ENCODE results near the gene EEA1.
A peak's percentile ranks its signal among the peaks of the same experiment; 100 is the strongest.
"Not testable (repeated sequence)": the region's sequence is repeated elsewhere in the genome, so short reads cannot be mapped to it uniquely, and the experiment has no call there.

EEA1 gene

DNA sequence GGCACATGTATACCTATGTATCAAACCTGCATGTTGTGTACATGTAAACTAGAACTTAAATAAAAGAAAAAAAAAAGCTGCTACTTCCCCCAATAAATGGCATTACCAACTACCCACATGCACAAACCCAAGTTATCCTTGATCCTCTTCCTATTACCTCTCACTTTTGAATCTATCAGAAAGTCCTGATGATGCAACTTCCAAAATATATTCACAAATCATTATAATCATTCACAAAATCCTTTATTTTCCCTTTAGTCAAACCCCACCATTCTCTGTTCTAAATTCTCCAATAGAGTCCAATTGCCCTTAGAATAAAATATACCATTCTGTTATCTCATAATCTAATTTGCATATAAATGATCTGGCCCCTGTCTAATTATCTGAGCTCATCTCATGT lies 134.3 kb downstream of the EEA1 start:
- no peaks in the 10 kb centered on the region for H3K9me3 ChIP-seq (ENCODE audit: control insufficient read depth in 5 of 5, low read length in 5 of 5)
- no peaks in the 10 kb centered on the region for H3K4me1 ChIP-seq (ENCODE audit: control insufficient read depth in 5 of 5, insufficient read depth in 5 of 5, low read length in 5 of 5)
- no peak overlapping the region for H3K9ac ChIP-seq (ENCODE audit: low read length in 5 of 5)
- H3K27me3 ChIP-seq (ENCODE audit: control insufficient read depth in 5 of 5, insufficient read depth in 4 of 5, low read length in 5 of 5): no peaks in the 10 kb centered on the region
- H3K4me3 ChIP-seq (ENCODE audit: low read depth in 1 of 5, low read length in 5 of 5): no peak overlapping the region
- no peak overlapping the region for H3K27ac ChIP-seq (ENCODE audit: low read depth, low read length)
- peaks cover 2 to 33% (median 9%) of the 10 kb centered on the region in 5 donors for H3K36me3 ChIP-seq (ENCODE audit: control insufficient read depth in 5 of 5, insufficient read depth in 5 of 5, low read length in 5 of 5)

DNA sequence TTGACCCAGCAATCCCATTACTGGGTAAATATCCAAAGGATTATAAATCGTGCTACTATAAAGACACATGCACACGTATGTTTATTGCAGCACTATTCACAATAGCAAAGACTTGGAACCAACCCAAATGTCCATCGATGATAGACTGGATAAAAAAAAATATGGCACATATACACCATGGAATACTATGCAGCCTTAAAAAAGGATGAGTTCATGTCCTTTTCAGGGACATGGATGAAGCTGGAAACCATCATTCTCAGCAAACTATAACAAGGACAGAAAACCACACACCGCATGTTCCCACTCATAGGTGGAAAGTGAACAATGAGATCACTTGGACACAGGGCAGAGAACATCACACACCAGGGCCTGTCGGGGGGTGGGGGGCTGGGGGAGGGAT lies 134.7 kb downstream of the EEA1 start:
- H3K27me3 ChIP-seq (ENCODE audit: control insufficient read depth in 5 of 5, insufficient read depth in 4 of 5, low read length in 5 of 5): not testable (repeated sequence)

DNA sequence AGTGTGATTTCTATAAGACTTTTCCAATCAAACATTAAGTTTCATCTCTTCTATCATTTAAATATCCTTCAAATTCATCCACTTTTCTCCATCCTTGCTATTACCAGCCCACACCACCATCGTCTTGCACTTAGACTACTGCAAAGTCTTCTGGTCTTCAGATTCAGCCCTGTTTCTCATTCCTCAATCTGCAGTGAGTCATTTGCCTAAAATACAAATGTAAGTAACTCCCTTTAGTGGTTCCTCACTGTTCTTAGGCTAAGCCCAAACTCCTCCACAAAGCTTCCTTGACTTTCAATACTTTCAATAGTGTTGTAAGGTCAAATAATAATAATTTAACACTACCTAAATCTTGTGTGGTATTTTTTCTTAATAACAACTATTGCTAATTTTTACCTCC lies 143.1 kb downstream of the EEA1 start:
- H3K4me3 ChIP-seq (ENCODE audit: low read depth in 1 of 5, low read length in 5 of 5): no peak overlapping the region

More for the DNA sequence above, 134.7 kb downstream of the EEA1 start:
- H3K36me3 ChIP-seq (ENCODE audit: control insufficient read depth in 5 of 5, insufficient read depth in 5 of 5, low read length in 5 of 5): peaks cover 2 to 33% (median 9%) of the 10 kb centered on the region in 5 donors
- not testable (repeated sequence) for H3K9ac ChIP-seq (ENCODE audit: low read length in 5 of 5); H3K4me1 ChIP-seq (ENCODE audit: control insufficient read depth in 5 of 5, insufficient read depth in 5 of 5, low read length in 5 of 5); H3K27ac ChIP-seq (ENCODE audit: low read depth, low read length); H3K4me3 ChIP-seq (ENCODE audit: low read depth in 1 of 5, low read length in 5 of 5); H3K9me3 ChIP-seq (ENCODE audit: control insufficient read depth in 5 of 5, low read length in 5 of 5)

DNA sequence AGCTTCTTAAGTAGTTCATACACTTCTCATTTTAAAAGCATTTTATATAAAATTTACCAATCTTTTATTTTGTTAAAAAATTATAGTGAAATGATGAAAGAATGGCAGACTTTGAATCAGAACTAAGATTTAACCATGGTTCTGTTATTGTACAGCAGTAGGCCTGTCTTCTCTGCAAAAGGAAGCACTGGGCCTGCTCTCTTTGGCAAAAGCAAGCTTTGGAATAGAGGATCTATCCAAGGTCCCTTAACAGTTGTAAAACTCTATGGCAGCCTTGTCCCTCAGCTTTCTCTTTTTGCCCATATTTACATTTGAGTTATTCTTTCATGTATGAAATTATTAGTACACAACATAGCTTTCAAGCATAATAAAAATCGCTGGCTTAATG lies 143.5 kb downstream of the EEA1 start:
- Histone ChIP-seq H3K9me3 (ENCODE audit: control insufficient read depth in 5 of 5, low read length in 5 of 5) (no peaks in the 10 kb centered on the region), H3K36me3 (ENCODE audit: control insufficient read depth in 5 of 5, insufficient read depth in 5 of 5, low read length in 5 of 5) (peaks cover 0 to 20% (median 9%) of the 10 kb centered on the region in 5 donors), H3K9ac (ENCODE audit: low read length in 5 of 5) (no peak overlapping the region), H3K27me3 (ENCODE audit: control insufficient read depth in 5 of 5, insufficient read depth in 4 of 5, low read length in 5 of 5) (no peaks in the 10 kb centered on the region), H3K4me1 (ENCODE audit: control insufficient read depth in 5 of 5, insufficient read depth in 5 of 5, low read length in 5 of 5) (peaks cover 0 to 5% (median 0%) of the 10 kb centered on the region in 5 donors), H3K27ac (ENCODE audit: low read depth, low read length) (no peak overlapping the region), H3K4me3 (ENCODE audit: low read depth in 1 of 5, low read length in 5 of 5) (no peak overlapping the region)

More for the DNA sequence above, 143.1 kb downstream of the EEA1 start:
- no peaks in the 10 kb centered on the region for H3K27me3 ChIP-seq (ENCODE audit: control insufficient read depth in 5 of 5, insufficient read depth in 4 of 5, low read length in 5 of 5)
- H3K9ac ChIP-seq (ENCODE audit: low read length in 5 of 5): no peak overlapping the region
- H3K4me1 ChIP-seq (ENCODE audit: control insufficient read depth in 5 of 5, insufficient read depth in 5 of 5, low read length in 5 of 5): peaks cover 0 to 5% (median 0%) of the 10 kb centered on the region in 5 donors
- H3K36me3 ChIP-seq (ENCODE audit: control insufficient read depth in 5 of 5, insufficient read depth in 5 of 5, low read length in 5 of 5): peaks cover 0 to 20% (median 9%) of the 10 kb centered on the region in 5 donors
- no peaks in the 10 kb centered on the region for H3K9me3 ChIP-seq (ENCODE audit: control insufficient read depth in 5 of 5, low read length in 5 of 5)
- H3K27ac ChIP-seq (ENCODE audit: low read depth, low read length): no peak overlapping the region

DNA sequence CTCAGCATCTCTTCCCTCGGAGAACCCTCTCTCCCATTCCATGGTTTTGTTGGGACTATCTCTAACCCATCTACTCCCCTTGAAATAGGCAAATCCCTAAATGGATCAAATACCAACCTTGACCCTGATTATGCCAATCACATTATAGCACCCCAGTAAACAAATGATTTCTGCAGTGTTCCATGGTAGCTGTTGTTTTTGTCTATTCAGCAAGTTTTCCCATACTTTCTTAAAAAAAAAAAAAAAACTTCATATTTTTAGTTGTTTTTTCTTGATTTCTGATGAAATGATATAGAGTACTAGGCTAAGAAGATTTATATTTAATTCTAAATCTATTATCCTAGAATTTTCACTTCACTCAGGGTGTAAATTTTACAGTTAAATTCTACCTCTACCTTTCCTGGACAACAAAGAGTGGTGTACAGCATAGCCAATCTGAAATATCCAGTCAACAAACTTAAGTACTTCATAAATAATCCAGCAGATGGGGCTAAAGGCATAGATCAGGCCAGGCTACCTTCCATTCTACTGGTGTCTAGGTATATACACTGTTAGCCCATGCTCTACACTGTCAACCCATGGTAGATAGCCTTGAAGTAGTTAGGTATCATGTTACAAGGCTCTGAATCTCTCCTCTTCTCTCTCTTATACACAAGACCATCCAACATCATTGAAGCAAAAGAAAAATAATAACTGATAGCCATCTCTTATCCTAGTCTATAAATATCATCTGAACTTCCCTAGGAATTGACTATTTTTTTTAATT lies 144.1 kb downstream of the EEA1 start:
- Histone ChIP-seq H3K4me1 (ENCODE audit: control insufficient read depth in 5 of 5, insufficient read depth in 5 of 5, low read length in 5 of 5) (peaks cover 0 to 7% (median 2%) of the 10 kb centered on the region in 5 donors), H3K4me3 (ENCODE audit: low read depth in 1 of 5, low read length in 5 of 5) (no peak overlapping the region), H3K36me3 (ENCODE audit: control insufficient read depth in 5 of 5, insufficient read depth in 5 of 5, low read length in 5 of 5) (peaks cover 0 to 19% (median 9%) of the 10 kb centered on the region in 5 donors), H3K9ac (ENCODE audit: low read length in 5 of 5) (no peak overlapping the region), H3K27ac (ENCODE audit: low read depth, low read length) (no peak overlapping the region), H3K9me3 (ENCODE audit: control insufficient read depth in 5 of 5, low read length in 5 of 5) (no peaks in the 10 kb centered on the region), H3K27me3 (ENCODE audit: control insufficient read depth in 5 of 5, insufficient read depth in 4 of 5, low read length in 5 of 5) (no peaks in the 10 kb centered on the region)

DNA sequence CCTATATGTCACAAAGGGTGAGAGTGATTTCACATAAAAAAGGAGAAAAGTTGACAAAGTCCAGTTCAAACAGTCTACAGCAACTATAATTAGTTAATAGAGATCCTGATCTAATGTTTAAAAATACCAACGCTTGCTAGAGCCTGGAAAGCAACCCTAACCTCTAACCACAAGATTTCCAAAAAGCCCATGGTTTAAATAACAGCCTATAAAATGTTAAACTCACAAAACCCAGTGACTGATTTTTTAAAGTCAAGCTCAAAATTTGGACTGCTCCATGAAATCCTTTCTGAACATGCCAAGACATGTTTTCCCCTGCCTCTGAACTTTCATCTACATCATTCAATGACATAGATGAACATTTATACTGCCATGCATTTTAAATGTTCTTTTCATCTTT lies 144.7 kb downstream of the EEA1 start:
- Histone ChIP-seq H3K9me3 (ENCODE audit: control insufficient read depth in 5 of 5, low read length in 5 of 5) (no peaks in the 10 kb centered on the region), H3K4me3 (ENCODE audit: low read depth in 1 of 5, low read length in 5 of 5) (no peak overlapping the region), H3K27ac (ENCODE audit: low read depth, low read length) (no peak overlapping the region), H3K36me3 (ENCODE audit: control insufficient read depth in 5 of 5, insufficient read depth in 5 of 5, low read length in 5 of 5) (peaks cover 0 to 20% (median 7%) of the 10 kb centered on the region in 5 donors), H3K9ac (ENCODE audit: low read length in 5 of 5) (no peak overlapping the region), H3K4me1 (ENCODE audit: control insufficient read depth in 5 of 5, insufficient read depth in 5 of 5, low read length in 5 of 5) (peaks cover 0 to 8% (median 2%) of the 10 kb centered on the region in 5 donors), H3K27me3 (ENCODE audit: control insufficient read depth in 5 of 5, insufficient read depth in 4 of 5, low read length in 5 of 5) (no peaks in the 10 kb centered on the region)

DNA sequence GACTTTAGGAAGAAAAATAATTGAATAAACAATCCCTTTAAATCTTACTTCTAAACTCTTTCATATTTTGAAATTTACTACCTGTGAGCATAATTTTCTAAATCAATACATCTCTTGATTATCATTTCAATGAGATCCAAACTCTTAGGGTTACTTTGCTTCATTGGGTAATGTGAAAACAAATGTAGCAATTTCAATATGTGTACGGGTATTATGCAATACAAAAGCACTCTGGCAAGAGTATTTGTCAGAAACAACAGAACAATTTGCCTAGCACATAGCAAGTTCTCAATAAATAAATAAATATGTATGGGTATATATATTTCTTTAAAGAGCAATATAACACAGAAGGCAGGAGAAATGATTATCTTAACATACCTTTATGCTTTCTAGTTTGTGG lies 149.2 kb downstream of the EEA1 start:
- Histone ChIP-seq H3K36me3 (ENCODE audit: control insufficient read depth in 5 of 5, insufficient read depth in 5 of 5, low read length in 5 of 5) (peaks cover 0 to 24% (median 14%) of the 10 kb centered on the region in 5 donors), H3K27ac (ENCODE audit: low read depth, low read length) (no peak overlapping the region), H3K27me3 (ENCODE audit: control insufficient read depth in 5 of 5, insufficient read depth in 4 of 5, low read length in 5 of 5) (no peaks in the 10 kb centered on the region)

DNA sequence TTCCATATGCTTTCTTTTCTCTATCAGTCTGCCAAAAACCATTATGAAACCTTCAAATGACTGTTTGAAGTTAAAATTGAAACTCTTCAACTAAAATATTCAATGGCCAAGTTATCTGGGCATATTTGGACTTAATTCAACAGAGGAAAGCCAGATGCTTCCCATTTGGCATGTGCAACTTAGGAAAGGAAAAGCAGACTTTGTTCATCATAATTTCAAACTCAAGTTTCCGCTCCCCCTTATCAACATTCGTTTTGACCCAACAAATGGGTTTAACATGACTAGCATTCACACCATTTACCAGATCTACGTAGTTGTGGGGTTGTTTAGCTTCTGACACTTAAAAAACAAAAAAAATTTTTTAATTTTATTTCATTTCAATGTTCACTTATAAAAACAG lies 150.6 kb downstream of the EEA1 start:
- H3K4me3 ChIP-seq (ENCODE audit: low read depth in 1 of 5, low read length in 5 of 5): no peak overlapping the region
- no peaks in the 10 kb centered on the region for H3K27me3 ChIP-seq (ENCODE audit: control insufficient read depth in 5 of 5, insufficient read depth in 4 of 5, low read length in 5 of 5)
- peaks cover 0 to 23% (median 14%) of the 10 kb centered on the region in 5 donors for H3K36me3 ChIP-seq (ENCODE audit: control insufficient read depth in 5 of 5, insufficient read depth in 5 of 5, low read length in 5 of 5)
- no peaks in the 10 kb centered on the region for H3K9me3 ChIP-seq (ENCODE audit: control insufficient read depth in 5 of 5, low read length in 5 of 5)
- peak overlapping the region; percentile 20 for H3K27ac ChIP-seq (ENCODE audit: low read depth, low read length)
- no peak overlapping the region for H3K9ac ChIP-seq (ENCODE audit: low read length in 5 of 5)
- H3K4me1 ChIP-seq (ENCODE audit: control insufficient read depth in 5 of 5, insufficient read depth in 5 of 5, low read length in 5 of 5): peaks cover 0 to 12% (median 2%) of the 10 kb centered on the region in 5 donors

More for the DNA sequence above, 149.2 kb downstream of the EEA1 start:
- Histone ChIP-seq H3K9me3 (ENCODE audit: control insufficient read depth in 5 of 5, low read length in 5 of 5) (no peaks in the 10 kb centered on the region), H3K4me3 (ENCODE audit: low read depth in 1 of 5, low read length in 5 of 5) (no peak overlapping the region), H3K4me1 (ENCODE audit: control insufficient read depth in 5 of 5, insufficient read depth in 5 of 5, low read length in 5 of 5) (peaks cover 0 to 13% (median 6%) of the 10 kb centered on the region in 5 donors), H3K9ac (ENCODE audit: low read length in 5 of 5) (no peak overlapping the region)

DNA sequence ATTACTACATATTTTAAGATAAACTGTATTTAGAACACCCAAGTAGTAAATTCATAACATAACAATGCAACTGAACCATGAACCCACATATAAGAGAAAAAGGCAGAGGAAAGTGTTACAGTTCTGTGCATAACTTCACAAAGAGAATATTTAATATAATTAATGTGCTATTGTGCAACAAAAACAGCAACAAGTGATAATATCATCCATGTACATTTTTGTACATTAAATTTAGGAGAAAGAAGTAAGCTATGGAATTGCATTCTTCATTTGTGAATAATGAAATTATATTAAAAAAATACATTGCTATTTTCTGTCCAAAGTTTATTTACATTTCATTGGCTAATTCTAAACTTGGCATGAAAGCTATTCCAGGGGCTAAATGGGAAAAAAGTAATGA lies 153.7 kb downstream of the EEA1 start:
- Histone ChIP-seq H3K4me3 (ENCODE audit: low read depth in 1 of 5, low read length in 5 of 5) (no peak overlapping the region), H3K27ac (ENCODE audit: low read depth, low read length) (no peak overlapping the region), H3K9ac (ENCODE audit: low read length in 5 of 5) (no peak overlapping the region), H3K36me3 (ENCODE audit: control insufficient read depth in 5 of 5, insufficient read depth in 5 of 5, low read length in 5 of 5) (peaks cover 0 to 13% (median 7%) of the 10 kb centered on the region in 5 donors), H3K4me1 (ENCODE audit: control insufficient read depth in 5 of 5, insufficient read depth in 5 of 5, low read length in 5 of 5) (peaks cover 0 to 22% (median 9%) of the 10 kb centered on the region in 5 donors), H3K9me3 (ENCODE audit: control insufficient read depth in 5 of 5, low read length in 5 of 5) (no peaks in the 10 kb centered on the region), H3K27me3 (ENCODE audit: control insufficient read depth in 5 of 5, insufficient read depth in 4 of 5, low read length in 5 of 5) (no peaks in the 10 kb centered on the region)

DNA sequence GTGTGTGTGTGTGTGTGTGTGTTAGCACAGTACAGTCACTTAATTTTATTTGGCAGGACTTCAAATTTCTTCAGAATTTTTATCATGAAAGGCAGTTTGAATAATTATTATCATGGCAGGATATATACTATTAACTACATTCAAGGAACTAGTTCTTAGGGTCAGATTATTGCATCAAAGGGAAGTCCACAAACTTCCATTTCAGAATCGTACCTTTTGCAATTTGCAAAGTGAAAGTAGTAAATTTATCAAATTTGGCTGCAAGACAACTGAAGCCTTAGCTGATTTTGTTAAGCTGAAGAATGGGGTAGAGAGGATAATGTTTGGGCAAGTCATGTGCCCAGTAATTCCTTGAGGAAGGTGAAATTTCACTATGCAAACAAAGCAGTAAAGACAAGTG lies 158.1 kb downstream of the EEA1 start:
- no peaks in the 10 kb centered on the region for H3K9me3 ChIP-seq (ENCODE audit: control insufficient read depth in 5 of 5, low read length in 5 of 5)
- H3K4me1 ChIP-seq (ENCODE audit: control insufficient read depth in 5 of 5, insufficient read depth in 5 of 5, low read length in 5 of 5): peaks cover 0 to 35% (median 23%) of the 10 kb centered on the region in 5 donors
- no peak overlapping the region for H3K27ac ChIP-seq (ENCODE audit: low read depth, low read length)
- no peak overlapping the region for H3K4me3 ChIP-seq (ENCODE audit: low read depth in 1 of 5, low read length in 5 of 5)
- H3K36me3 ChIP-seq (ENCODE audit: control insufficient read depth in 5 of 5, insufficient read depth in 5 of 5, low read length in 5 of 5): peaks cover 0 to 4% (median 0%) of the 10 kb centered on the region in 5 donors
- no peak overlapping the region for H3K9ac ChIP-seq (ENCODE audit: low read length in 5 of 5)
- H3K27me3 ChIP-seq (ENCODE audit: control insufficient read depth in 5 of 5, insufficient read depth in 4 of 5, low read length in 5 of 5): no peaks in the 10 kb centered on the region
